ENCODE measurements around the gene CBLN3.

DNA sequence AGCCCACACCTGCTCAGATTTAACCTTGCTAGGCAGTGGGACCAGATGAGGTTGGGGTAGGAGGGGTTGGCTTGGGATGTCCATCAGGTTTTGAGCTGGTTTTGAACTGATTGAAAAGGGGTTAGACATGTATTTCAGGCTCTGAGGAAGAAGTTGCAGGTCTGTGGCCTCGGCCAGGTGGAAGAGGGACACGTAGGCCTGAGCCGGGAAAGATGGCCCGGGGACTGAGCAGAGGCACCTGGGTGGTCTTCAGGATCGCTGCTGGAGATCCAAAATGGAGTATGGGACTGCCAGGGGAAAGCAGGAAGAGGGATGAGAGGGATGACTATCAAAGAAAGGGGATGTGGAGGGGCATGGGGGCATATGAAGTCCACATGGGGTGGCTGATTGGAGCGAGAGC lies 23.1 kb downstream of the CBLN3 start:
- TF ChIP-seq POLR2A (IDR thresholded peaks at IDR 0.05), result no peak
- TF ChIP-seq, protein P1, sequence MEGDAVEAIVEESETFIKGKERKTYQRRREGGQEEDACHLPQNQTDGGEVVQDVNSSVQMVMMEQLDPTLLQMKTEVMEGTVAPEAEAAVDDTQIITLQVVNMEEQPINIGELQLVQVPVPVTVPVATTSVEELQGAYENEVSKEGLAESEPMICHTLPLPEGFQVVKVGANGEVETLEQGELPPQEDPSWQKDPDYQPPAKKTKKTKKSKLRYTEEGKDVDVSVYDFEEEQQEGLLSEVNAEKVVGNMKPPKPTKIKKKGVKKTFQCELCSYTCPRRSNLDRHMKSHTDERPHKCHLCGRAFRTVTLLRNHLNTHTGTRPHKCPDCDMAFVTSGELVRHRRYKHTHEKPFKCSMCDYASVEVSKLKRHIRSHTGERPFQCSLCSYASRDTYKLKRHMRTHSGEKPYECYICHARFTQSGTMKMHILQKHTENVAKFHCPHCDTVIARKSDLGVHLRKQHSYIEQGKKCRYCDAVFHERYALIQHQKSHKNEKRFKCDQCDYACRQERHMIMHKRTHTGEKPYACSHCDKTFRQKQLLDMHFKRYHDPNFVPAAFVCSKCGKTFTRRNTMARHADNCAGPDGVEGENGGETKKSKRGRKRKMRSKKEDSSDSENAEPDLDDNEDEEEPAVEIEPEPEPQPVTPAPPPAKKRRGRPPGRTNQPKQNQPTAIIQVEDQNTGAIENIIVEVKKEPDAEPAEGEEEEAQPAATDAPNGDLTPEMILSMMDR (IDR thresholded peaks at IDR 0.05), result no peak
- no peak for TF ChIP-seq EP300 (IDR thresholded peaks at IDR 0.05)

Measured in tibial nerve (tissue), 4 donors.